ENCODE results near the gene ASB13. TPM values are rescaled to one million over a fixed set of nuclear protein-coding genes. Genes with fewer than 3 reads are reported as not detected.

The ASB13 gene
- polyA plus RNA-seq, 1 donor from 2014 or later = 5.6 TPM

DNA sequence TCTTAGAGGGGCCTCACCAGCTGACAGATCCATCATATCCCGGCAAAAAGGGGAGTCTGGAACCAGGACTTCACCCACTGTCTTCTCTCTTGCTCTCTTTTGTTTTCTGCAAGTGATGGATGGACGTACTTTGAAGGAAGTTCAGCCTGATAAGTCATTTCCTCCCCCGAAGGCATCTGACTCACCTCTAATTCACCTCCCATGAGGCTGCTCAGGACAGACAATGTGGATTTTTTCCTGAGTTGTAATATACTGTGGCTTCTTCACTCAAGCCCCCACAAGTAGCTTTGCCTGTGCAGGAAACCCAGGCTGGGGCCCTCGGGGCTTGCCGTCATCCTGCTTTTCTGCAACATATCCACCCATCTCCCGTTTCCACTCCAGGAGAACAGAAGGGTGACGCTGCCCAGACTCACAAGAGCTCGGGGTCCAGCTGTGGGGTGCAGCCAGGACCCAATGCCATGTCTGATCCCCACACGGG lies 70.4 kb downstream of the ASB13 start:
- Histone ChIP-seq H3K36me3 (ENCODE audit: insufficient read depth, low read length) (no peaks in the 10 kb centered on the region), H3F3A (ENCODE audit: insufficient read depth, low read length, poor library complexity, severe bottlenecking) (no peaks in the 10 kb centered on the region), H3K27ac (ENCODE audit: low read length) (no peak overlapping the region), H3K9ac (ENCODE audit: low read length) (no peak overlapping the region), H3K27me3 (ENCODE audit: insufficient read depth, low read depth, low read length) (no peaks in the 10 kb centered on the region), H3K9me3 (ENCODE audit: low read length) (no peaks in the 10 kb centered on the region), H3K9me2 (ENCODE audit: insufficient read depth, low read length) (no peaks in the 10 kb centered on the region), H3K79me2 (replicated peaks; ENCODE audit: insufficient read depth, low read length) (no peaks in the 10 kb centered on the region), H3K4me3 (ENCODE audit: low read length) (no peak overlapping the region), H3K4me2 (ENCODE audit: low read length) (no peak overlapping the region), H4K20me1 (ENCODE audit: insufficient read depth) (no peaks in the 10 kb centered on the region), H2AFZ (ENCODE audit: low read depth, low read length) (no peak overlapping the region)
- TF ChIP-seq MXI1 (conservative IDR thresholded peaks at IDR 0.05; ENCODE audit: poor library complexity, severe bottlenecking) (no peak), POLR2AphosphoS5 (IDR thresholded peaks at IDR 0.05) (no peak), TAF1 (IDR thresholded peaks at IDR 0.05; ENCODE audit: low read depth) (no peak), EZH2 (IDR thresholded peaks at IDR 0.05; ENCODE audit: borderline replicate concordance, insufficient read depth, low read length, poor library complexity, severe bottlenecking) (no peak)
- TF ChIP-seq, protein P1, sequence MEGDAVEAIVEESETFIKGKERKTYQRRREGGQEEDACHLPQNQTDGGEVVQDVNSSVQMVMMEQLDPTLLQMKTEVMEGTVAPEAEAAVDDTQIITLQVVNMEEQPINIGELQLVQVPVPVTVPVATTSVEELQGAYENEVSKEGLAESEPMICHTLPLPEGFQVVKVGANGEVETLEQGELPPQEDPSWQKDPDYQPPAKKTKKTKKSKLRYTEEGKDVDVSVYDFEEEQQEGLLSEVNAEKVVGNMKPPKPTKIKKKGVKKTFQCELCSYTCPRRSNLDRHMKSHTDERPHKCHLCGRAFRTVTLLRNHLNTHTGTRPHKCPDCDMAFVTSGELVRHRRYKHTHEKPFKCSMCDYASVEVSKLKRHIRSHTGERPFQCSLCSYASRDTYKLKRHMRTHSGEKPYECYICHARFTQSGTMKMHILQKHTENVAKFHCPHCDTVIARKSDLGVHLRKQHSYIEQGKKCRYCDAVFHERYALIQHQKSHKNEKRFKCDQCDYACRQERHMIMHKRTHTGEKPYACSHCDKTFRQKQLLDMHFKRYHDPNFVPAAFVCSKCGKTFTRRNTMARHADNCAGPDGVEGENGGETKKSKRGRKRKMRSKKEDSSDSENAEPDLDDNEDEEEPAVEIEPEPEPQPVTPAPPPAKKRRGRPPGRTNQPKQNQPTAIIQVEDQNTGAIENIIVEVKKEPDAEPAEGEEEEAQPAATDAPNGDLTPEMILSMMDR (IDR thresholded peaks at IDR 0.05; ENCODE audit: poor library complexity, severe bottlenecking) = no peak

DNA sequence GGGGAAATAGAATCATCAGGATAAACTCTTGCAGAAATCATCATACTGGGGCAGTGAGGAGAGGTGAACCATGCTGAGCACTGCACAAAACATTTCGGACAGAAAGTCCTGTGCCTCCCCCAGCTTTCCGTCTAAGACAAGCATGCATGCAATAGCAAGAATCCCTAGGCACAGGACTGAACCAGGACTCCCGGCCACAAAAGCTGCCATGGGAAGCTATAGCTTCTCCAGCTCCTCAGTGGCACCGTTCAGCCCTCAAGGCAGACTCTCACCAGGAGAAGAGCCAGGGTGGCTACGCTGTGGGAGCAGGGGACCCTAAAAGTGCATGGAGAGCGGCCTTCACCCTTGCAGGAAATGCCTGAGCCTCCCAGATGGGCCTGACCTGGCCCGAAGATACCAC lies 70.8 kb downstream of the ASB13 start:
- no peak for TF ChIP-seq EZH2 (IDR thresholded peaks at IDR 0.05; ENCODE audit: borderline replicate concordance, insufficient read depth, low read length, poor library complexity, severe bottlenecking)
- no peak for TF ChIP-seq MXI1 (conservative IDR thresholded peaks at IDR 0.05; ENCODE audit: poor library complexity, severe bottlenecking)
- Histone ChIP-seq H3K36me3 (ENCODE audit: insufficient read depth, low read length) (no peaks in the 10 kb centered on the region), H4K20me1 (ENCODE audit: insufficient read depth) (no peaks in the 10 kb centered on the region), H3K4me3 (ENCODE audit: low read length) (no peak overlapping the region), H3K79me2 (replicated peaks; ENCODE audit: insufficient read depth, low read length) (no peaks in the 10 kb centered on the region), H3K4me2 (ENCODE audit: low read length) (no peak overlapping the region), H3K27me3 (ENCODE audit: insufficient read depth, low read depth, low read length) (no peaks in the 10 kb centered on the region), H3K9me2 (ENCODE audit: insufficient read depth, low read length) (no peaks in the 10 kb centered on the region), H3F3A (ENCODE audit: insufficient read depth, low read length, poor library complexity, severe bottlenecking) (no peaks in the 10 kb centered on the region), H3K9ac (ENCODE audit: low read length) (no peak overlapping the region), H3K9me3 (ENCODE audit: low read length) (no peaks in the 10 kb centered on the region), H2AFZ (ENCODE audit: low read depth, low read length) (no peak overlapping the region), H3K27ac (ENCODE audit: low read length) (no peak overlapping the region)

DNA sequence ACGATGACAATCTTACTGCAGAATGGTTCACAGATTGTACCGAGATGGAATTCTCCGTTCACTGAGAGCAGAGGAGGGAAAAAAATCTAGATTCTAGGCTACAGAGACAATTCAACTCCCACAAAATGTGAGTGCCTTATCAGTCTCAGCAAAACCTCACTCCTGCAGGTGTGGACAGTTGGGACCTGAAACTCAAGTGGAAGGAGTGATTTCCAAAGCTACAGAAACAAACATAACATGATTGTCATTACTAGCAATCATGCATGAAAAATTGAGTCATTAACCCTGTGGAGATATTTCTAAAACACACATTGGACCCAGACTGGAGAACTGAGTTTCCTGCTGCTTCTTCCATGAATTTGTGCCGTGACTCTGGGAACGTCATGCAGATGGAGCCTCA lies 71.3 kb downstream of the ASB13 start:
- no peak for TF ChIP-seq RAD21 (conservative IDR thresholded peaks at IDR 0.05)
- no peak for TF ChIP-seq MXI1 (conservative IDR thresholded peaks at IDR 0.05; ENCODE audit: poor library complexity, severe bottlenecking)
- TF ChIP-seq EP300 (conservative IDR thresholded peaks at IDR 0.05; ENCODE audit: poor library complexity, severe bottlenecking) = no peak
- no peak for TF ChIP-seq SMC3 (conservative IDR thresholded peaks at IDR 0.05; ENCODE audit: poor library complexity)
- H3K9me2 ChIP-seq (ENCODE audit: insufficient read depth, low read length) = no peaks in the 10 kb centered on the region
- no peak overlapping the region for H3K9ac ChIP-seq (ENCODE audit: low read length)
- no peaks in the 10 kb centered on the region for H3K79me2 ChIP-seq (replicated peaks; ENCODE audit: insufficient read depth, low read length)
- no peak overlapping the region for H3K4me2 ChIP-seq (ENCODE audit: low read length)
- H4K20me1 ChIP-seq (ENCODE audit: insufficient read depth) = no peaks in the 10 kb centered on the region
- H3F3A ChIP-seq (ENCODE audit: insufficient read depth, low read length, poor library complexity, severe bottlenecking) = no peaks in the 10 kb centered on the region
- H3K36me3 ChIP-seq (ENCODE audit: insufficient read depth, low read length) = no peaks in the 10 kb centered on the region
- no peak overlapping the region for H3K27ac ChIP-seq (ENCODE audit: low read length)
- H3K27me3 ChIP-seq (ENCODE audit: insufficient read depth, low read depth, low read length) = no peaks in the 10 kb centered on the region
- H3K4me3 ChIP-seq (ENCODE audit: low read length) = no peak overlapping the region
- H2AFZ ChIP-seq (ENCODE audit: low read depth, low read length) = no peak overlapping the region
- no peaks in the 10 kb centered on the region for H3K9me3 ChIP-seq (ENCODE audit: low read length)
